Testis (tissue), 2 donors: ENCODE results near the gene CEP350.

Experiments used
- CTCF ChIP-seq, 3 experiments: fragments of 450-650 bp in 2 of 3; fragments of 200-600 bp in 1 of 3; sonication (generic) in 1 of 3; IDR thresholded peaks; one replicate each; pipeline ENCODE4 v1.5.1; 2016 to 2019; ENCODE audit warnings: antibody characterized with exemption in 3 of 3, mild to moderate bottlenecking in 2 of 3, moderate library complexity in 1 of 3
- POLR2A ChIP-seq: fragments of 450-650 bp; IDR thresholded peaks from one replicate; pipeline ENCODE4 v1.6.1; 2017; ENCODE audit warnings: antibody characterized with exemption, mild to moderate bottlenecking, moderate library complexity

- TF ChIP-seq POLR2A (no peak), CTCF (IDR thresholded peaks at IDR 0.05) (no peak)
These were observed 180.9 kb downstream of the CEP350 start for GRCh38 chr1:180135535-180135934.
